ENCODE results near the gene CLEC5A.

Gene CLEC5A

GRCh38 chr7:141954334-141954733, 7.6 kb upstream of the CLEC5A start:
- Histone ChIP-seq H3K9ac (ENCODE audit: low read length) (no peak overlapping the region), H3K4me2 (ENCODE audit: low read length) (no peak overlapping the region), H2BK120ac (ENCODE audit: low read depth, low read length) (no peak overlapping the region), H3K36me3 (ENCODE audit: control insufficient read depth, insufficient read depth, low read length) (no peaks in the 10 kb centered on the region), H3K4me3 (ENCODE audit: low read length) (no peak overlapping the region), H2AK5ac (ENCODE audit: low read length) (no peak overlapping the region), H3K79me2 (ENCODE audit: control insufficient read depth, insufficient read depth, low read length) (no peaks in the 10 kb centered on the region), H3K18ac (ENCODE audit: low read length) (no peak overlapping the region), H3K56ac (ENCODE audit: low read length) (no peak overlapping the region), H3K4ac (ENCODE audit: low read depth, low read length) (no peak overlapping the region), H4K5ac (ENCODE audit: low read length) (no peak overlapping the region), H2BK15ac (replicated peaks; ENCODE audit: low read depth) (no peak overlapping the region), H3K23ac (ENCODE audit: low read length) (no peak overlapping the region), H3K27me3 (ENCODE audit: insufficient read depth, low read length, poor library complexity) (no peaks in the 10 kb centered on the region), H2BK5ac (ENCODE audit: low read length) (no peak overlapping the region), H3K4me1 (ENCODE audit: control insufficient read depth, low read depth, low read length) (no peaks in the 10 kb centered on the region), H4K8ac (ENCODE audit: low read depth, low read length) (no peak overlapping the region), H3K27ac (ENCODE audit: low read depth, low read length) (no peak overlapping the region), H3K79me1 (ENCODE audit: low read length) (no peaks in the 10 kb centered on the region)
- DNase-seq, result no peak
- no CpG with 5 or more reads among the region's 1 CpG for WGBS (ENCODE audit: extremely low coverage, insufficient coverage, low lambda C conversion rate)

- Histone ChIP-seq H3K56ac (ENCODE audit: low read length) (no peak overlapping the region), H3K79me1 (ENCODE audit: low read length) (no peaks in the 10 kb centered on the region), H2BK5ac (ENCODE audit: low read length) (no peak overlapping the region), H3K27ac (ENCODE audit: low read depth, low read length) (no peak overlapping the region), H2BK120ac (ENCODE audit: low read depth, low read length) (no peak overlapping the region), H3K36me3 (ENCODE audit: control insufficient read depth, insufficient read depth, low read length) (no peaks in the 10 kb centered on the region), H2AK5ac (ENCODE audit: low read length) (no peak overlapping the region), H3K4me2 (ENCODE audit: low read length) (no peak overlapping the region), H3K23ac (ENCODE audit: low read length) (no peak overlapping the region), H3K4ac (ENCODE audit: low read depth, low read length) (no peak overlapping the region), H3K4me1 (ENCODE audit: control insufficient read depth, low read depth, low read length) (no peaks in the 10 kb centered on the region), H3K9ac (ENCODE audit: low read length) (no peak overlapping the region), H2BK15ac (replicated peaks; ENCODE audit: low read depth) (no peak overlapping the region), H3K27me3 (ENCODE audit: insufficient read depth, low read length, poor library complexity) (no peaks in the 10 kb centered on the region), H3K18ac (ENCODE audit: low read length) (no peak overlapping the region), H4K5ac (ENCODE audit: low read length) (no peak overlapping the region), H3K79me2 (ENCODE audit: control insufficient read depth, insufficient read depth, low read length) (no peaks in the 10 kb centered on the region), H4K8ac (ENCODE audit: low read depth, low read length) (no peak overlapping the region), H3K4me3 (ENCODE audit: low read length) (no peak overlapping the region)
- DNase-seq, result no peak
- WGBS (ENCODE audit: extremely low coverage, insufficient coverage, low lambda C conversion rate), result no CpG with 5 or more reads among the region's 1 CpG
Observed at GRCh38 chr7:141952461-141952860, 5.7 kb upstream of the CLEC5A start.

DNA sequence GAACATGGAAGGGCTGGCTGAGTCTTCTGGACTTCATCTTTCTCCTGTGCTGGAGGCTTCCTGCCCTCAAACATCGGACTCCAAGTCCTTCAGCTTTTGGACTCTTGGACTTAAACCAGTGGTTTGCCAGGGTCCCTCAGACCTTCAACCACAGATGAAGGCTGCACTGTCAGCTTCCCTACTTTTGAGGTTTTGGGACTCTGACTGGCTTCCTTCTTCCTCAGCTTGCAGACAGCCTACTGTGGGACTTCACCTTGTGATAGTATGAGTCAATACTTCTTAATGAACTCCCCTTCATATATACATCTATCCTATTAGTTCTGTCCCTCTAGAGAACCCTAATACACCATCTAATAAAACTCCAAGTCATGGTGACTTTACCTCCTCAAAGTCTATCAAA, 4.0 kb upstream of the CLEC5A start:
- H3K4me2 ChIP-seq (ENCODE audit: low read length), result no peak overlapping the region
- H2AK5ac ChIP-seq (ENCODE audit: low read length), result no peak overlapping the region
- no peak overlapping the region for H3K4ac ChIP-seq (ENCODE audit: low read depth, low read length)
- H3K23ac ChIP-seq (ENCODE audit: low read length), result no peak overlapping the region
- H2BK15ac ChIP-seq (replicated peaks; ENCODE audit: low read depth), result no peak overlapping the region
- no peaks in the 10 kb centered on the region for H3K79me2 ChIP-seq (ENCODE audit: control insufficient read depth, insufficient read depth, low read length)
- H3K27ac ChIP-seq (ENCODE audit: low read depth, low read length), result no peak overlapping the region
- DNase-seq, result no peak
- H4K5ac ChIP-seq (ENCODE audit: low read length), result no peak overlapping the region
- H3K79me1 ChIP-seq (ENCODE audit: low read length), result no peaks in the 10 kb centered on the region
- no peaks in the 10 kb centered on the region for H3K27me3 ChIP-seq (ENCODE audit: insufficient read depth, low read length, poor library complexity)
- H2BK120ac ChIP-seq (ENCODE audit: low read depth, low read length), result no peak overlapping the region
- no peak overlapping the region for H3K9ac ChIP-seq (ENCODE audit: low read length)
- H3K4me3 ChIP-seq (ENCODE audit: low read length), result no peak overlapping the region
- H3K56ac ChIP-seq (ENCODE audit: low read length), result no peak overlapping the region
- no peak overlapping the region for H2BK5ac ChIP-seq (ENCODE audit: low read length)
- H3K4me1 ChIP-seq (ENCODE audit: control insufficient read depth, low read depth, low read length), result no peaks in the 10 kb centered on the region
- no peak overlapping the region for H4K8ac ChIP-seq (ENCODE audit: low read depth, low read length)
- no peak overlapping the region for H3K18ac ChIP-seq (ENCODE audit: low read length)
- H3K36me3 ChIP-seq (ENCODE audit: control insufficient read depth, insufficient read depth, low read length), result no peaks in the 10 kb centered on the region
- WGBS (ENCODE audit: extremely low coverage, insufficient coverage, low lambda C conversion rate), result no CpG with 5 or more reads among the region's 1 CpG

DNA sequence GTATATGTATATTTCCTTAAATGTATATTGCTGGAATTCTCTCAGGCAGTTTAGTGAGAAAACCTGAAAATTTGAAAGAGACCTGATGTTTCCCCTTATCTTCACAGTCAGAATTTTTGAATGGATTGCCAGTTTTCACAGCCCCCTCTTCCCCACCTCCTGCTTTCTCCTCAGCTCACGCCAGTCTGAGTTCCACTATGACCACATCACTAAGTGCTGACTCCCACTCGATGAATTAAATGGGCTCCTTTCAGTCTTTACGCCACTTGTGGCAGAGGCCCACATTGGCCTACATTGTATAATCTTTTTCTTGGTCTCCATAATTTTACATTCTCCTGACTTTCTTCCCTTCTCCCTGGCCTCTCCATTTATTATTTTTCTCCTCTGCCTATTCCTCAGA, 3.1 kb upstream of the CLEC5A start:
- no peak overlapping the region for H4K5ac ChIP-seq (ENCODE audit: low read length)
- H3K79me1 ChIP-seq (ENCODE audit: low read length), result no peaks in the 10 kb centered on the region
- H3K4me2 ChIP-seq (ENCODE audit: low read length), result no peak overlapping the region
- no peak overlapping the region for H3K18ac ChIP-seq (ENCODE audit: low read length)
- no peak overlapping the region for H3K4ac ChIP-seq (ENCODE audit: low read depth, low read length)
- no peak overlapping the region for H3K56ac ChIP-seq (ENCODE audit: low read length)
- H3K27ac ChIP-seq (ENCODE audit: low read depth, low read length), result no peak overlapping the region
- no CpG with 5 or more reads among the region's 3 CpGs for WGBS (ENCODE audit: extremely low coverage, insufficient coverage, low lambda C conversion rate)
- no peaks in the 10 kb centered on the region for H3K27me3 ChIP-seq (ENCODE audit: insufficient read depth, low read length, poor library complexity)
- H3K4me3 ChIP-seq (ENCODE audit: low read length), result no peak overlapping the region
- H2BK15ac ChIP-seq (replicated peaks; ENCODE audit: low read depth), result no peak overlapping the region
- H2BK120ac ChIP-seq (ENCODE audit: low read depth, low read length), result no peak overlapping the region
- H3K9ac ChIP-seq (ENCODE audit: low read length), result no peak overlapping the region
- no peaks in the 10 kb centered on the region for H3K36me3 ChIP-seq (ENCODE audit: control insufficient read depth, insufficient read depth, low read length)
- H4K8ac ChIP-seq (ENCODE audit: low read depth, low read length), result no peak overlapping the region
- DNase-seq, result no peak
- no peak overlapping the region for H2AK5ac ChIP-seq (ENCODE audit: low read length)
- no peaks in the 10 kb centered on the region for H3K79me2 ChIP-seq (ENCODE audit: control insufficient read depth, insufficient read depth, low read length)
- no peak overlapping the region for H2BK5ac ChIP-seq (ENCODE audit: low read length)
- no peaks in the 10 kb centered on the region for H3K4me1 ChIP-seq (ENCODE audit: control insufficient read depth, low read depth, low read length)
- no peak overlapping the region for H3K23ac ChIP-seq (ENCODE audit: low read length)

- Histone ChIP-seq H4K8ac (ENCODE audit: low read depth, low read length) (no peak overlapping the region), H2BK15ac (replicated peaks; ENCODE audit: low read depth) (no peak overlapping the region), H3K56ac (ENCODE audit: low read length) (no peak overlapping the region), H3K23ac (ENCODE audit: low read length) (no peak overlapping the region), H2BK5ac (ENCODE audit: low read length) (no peak overlapping the region), H3K36me3 (ENCODE audit: control insufficient read depth, insufficient read depth, low read length) (no peaks in the 10 kb centered on the region), H3K4me1 (ENCODE audit: control insufficient read depth, low read depth, low read length) (no peaks in the 10 kb centered on the region), H3K9ac (ENCODE audit: low read length) (no peak overlapping the region), H3K4ac (ENCODE audit: low read depth, low read length) (no peak overlapping the region), H2BK120ac (ENCODE audit: low read depth, low read length) (no peak overlapping the region), H2AK5ac (ENCODE audit: low read length) (no peak overlapping the region), H4K5ac (ENCODE audit: low read length) (no peak overlapping the region), H3K27ac (ENCODE audit: low read depth, low read length) (no peak overlapping the region), H3K79me1 (ENCODE audit: low read length) (no peaks in the 10 kb centered on the region), H3K18ac (ENCODE audit: low read length) (no peak overlapping the region), H3K4me2 (ENCODE audit: low read length) (no peak overlapping the region), H3K79me2 (ENCODE audit: control insufficient read depth, insufficient read depth, low read length) (no peaks in the 10 kb centered on the region), H3K4me3 (ENCODE audit: low read length) (no peak overlapping the region), H3K27me3 (ENCODE audit: insufficient read depth, low read length, poor library complexity) (no peaks in the 10 kb centered on the region)
- DNase-seq, result no peak
- no CpG with 5 or more reads among the region's 2 CpGs for WGBS (ENCODE audit: extremely low coverage, insufficient coverage, low lambda C conversion rate)
Observed at GRCh38 chr7:141949451-141949850, 2.7 kb upstream of the CLEC5A start.

DNA sequence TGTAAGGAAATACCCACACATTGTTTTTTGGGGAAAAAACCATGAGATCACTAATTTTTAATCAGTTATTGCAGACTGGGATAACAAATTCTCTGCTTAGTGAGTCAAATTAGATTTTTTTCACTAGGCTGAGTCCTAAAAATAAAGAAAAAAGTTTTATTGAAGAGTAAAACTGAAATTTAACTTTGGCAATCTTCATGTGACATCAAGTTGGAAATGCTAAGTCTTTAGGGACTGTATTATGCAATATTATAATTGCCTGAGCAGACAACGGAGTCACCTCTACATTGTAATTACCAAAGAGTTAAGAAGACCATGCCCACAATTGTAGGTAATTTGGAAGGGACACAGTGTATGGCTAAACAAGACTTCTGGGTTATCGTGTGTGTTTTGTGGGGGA, 2.2 kb upstream of the CLEC5A start:
- Histone ChIP-seq H3K4me1 (ENCODE audit: control insufficient read depth, low read depth, low read length) (no peaks in the 10 kb centered on the region), H3K18ac (ENCODE audit: low read length) (no peak overlapping the region), H4K8ac (ENCODE audit: low read depth, low read length) (no peak overlapping the region), H3K23ac (ENCODE audit: low read length) (no peak overlapping the region), H2BK15ac (replicated peaks; ENCODE audit: low read depth) (no peak overlapping the region), H3K27ac (ENCODE audit: low read depth, low read length) (no peak overlapping the region), H2AK5ac (ENCODE audit: low read length) (no peak overlapping the region), H2BK120ac (ENCODE audit: low read depth, low read length) (no peak overlapping the region), H3K36me3 (ENCODE audit: control insufficient read depth, insufficient read depth, low read length) (no peaks in the 10 kb centered on the region), H3K27me3 (ENCODE audit: insufficient read depth, low read length, poor library complexity) (no peaks in the 10 kb centered on the region), H3K56ac (ENCODE audit: low read length) (no peak overlapping the region), H3K4me2 (ENCODE audit: low read length) (no peak overlapping the region), H4K5ac (ENCODE audit: low read length) (no peak overlapping the region), H3K9ac (ENCODE audit: low read length) (no peak overlapping the region), H3K79me1 (ENCODE audit: low read length) (no peaks in the 10 kb centered on the region), H3K4me3 (ENCODE audit: low read length) (no peak overlapping the region), H2BK5ac (ENCODE audit: low read length) (no peak overlapping the region), H3K4ac (ENCODE audit: low read depth, low read length) (no peak overlapping the region), H3K79me2 (ENCODE audit: control insufficient read depth, insufficient read depth, low read length) (no peaks in the 10 kb centered on the region)
- DNase-seq, result no peak
- no CpG with 5 or more reads among the region's 2 CpGs for WGBS (ENCODE audit: extremely low coverage, insufficient coverage, low lambda C conversion rate)

Measured in mesendoderm (in vitro differentiated cells).